Activated naive CD4-positive, alpha-beta T cell treated with anti-CD3 and anti-CD28 coated beads, Interleukin-2, amount 50 U/mL, for 24 hours (primary cell): ENCODE results near the gene ZG16.
"Not testable (repeated sequence)": the region's sequence is repeated elsewhere in the genome, so short reads cannot be mapped to it uniquely, and the experiment has no call there.

Experiments
- H3K27ac Mint-ChIP-seq: one replicate; pipeline ENCODE4 v1.8.0; 2021; ENCODE audit warnings: mild to moderate bottlenecking, mixed read lengths
- H3K27me3 Mint-ChIP-seq: one replicate; pipeline ENCODE4 v1.8.0; 2021; ENCODE audit warnings: mixed read lengths
- H3K36me3 Mint-ChIP-seq: one replicate; pipeline ENCODE4 v1.8.0; 2021; ENCODE audit warnings: mixed read lengths
- H3K4me1 Mint-ChIP-seq: one replicate; pipeline ENCODE4 v1.8.0; 2021; ENCODE audit warnings: mixed read lengths
- H3K4me3 Mint-ChIP-seq: one replicate; pipeline ENCODE4 v1.8.0; 2021; ENCODE audit warnings: mild to moderate bottlenecking, mixed read lengths
- H3K9me3 Mint-ChIP-seq: one replicate; pipeline ENCODE4 v1.8.0; 2021; ENCODE audit warnings: mixed read lengths

ZG16 gene

GRCh38 chr16:29790949-29791844, 13.1 kb downstream of the ZG16 start:
- Mint-ChIP-seq H3K27ac (peak overlapping the region; percentile 97), H3K4me1 (peaks cover 36% of the 10 kb centered on the region), H3K27me3 (no peaks in the 10 kb centered on the region), H3K9me3 (no peaks in the 10 kb centered on the region), H3K36me3 (peaks cover 7% of the 10 kb centered on the region), H3K4me3 (peak overlapping the region; percentile 95)

GRCh38 chr16:29791845-29792807, 14.1 kb downstream of the ZG16 start:
- Mint-ChIP-seq H3K36me3 (peaks cover 7% of the 10 kb centered on the region), H3K4me3 (peak overlapping the region; percentile 95), H3K9me3 (no peaks in the 10 kb centered on the region), H3K4me1 (peaks cover 36% of the 10 kb centered on the region), H3K27ac (peak overlapping the region; percentile 47), H3K27me3 (no peaks in the 10 kb centered on the region)

- Mint-ChIP-seq H3K4me3 (peak overlapping the region; percentile 53), H3K4me1 (peaks cover 36% of the 10 kb centered on the region)
- not testable (repeated sequence) for H3K9me3 Mint-ChIP-seq, H3K36me3 Mint-ChIP-seq, H3K27me3 Mint-ChIP-seq, H3K27ac Mint-ChIP-seq
Observed at GRCh38 chr16:29793153-29793552, 15.1 kb downstream of the ZG16 start.

- H3K36me3 Mint-ChIP-seq, result peaks cover 7% of the 10 kb centered on the region
- no peak overlapping the region for H3K4me3 Mint-ChIP-seq
- H3K9me3 Mint-ChIP-seq, result no peaks in the 10 kb centered on the region
Observed at GRCh38 chr16:29794231-29794710, 16.2 kb downstream of the ZG16 start.

GRCh38 chr16:29802416-29802935, 24.4 kb downstream of the ZG16 start:
- H3K27me3 Mint-ChIP-seq, result no peaks in the 10 kb centered on the region
- H3K9me3 Mint-ChIP-seq, result no peaks in the 10 kb centered on the region
- no peak overlapping the region for H3K4me3 Mint-ChIP-seq
- H3K36me3 Mint-ChIP-seq, result peaks cover 1% of the 10 kb centered on the region
- H3K27ac Mint-ChIP-seq, result peak overlapping the region; percentile 51
- peaks cover 17% of the 10 kb centered on the region for H3K4me1 Mint-ChIP-seq

More at GRCh38 chr16:29794231-29794710, 16.2 kb downstream of the ZG16 start:
- H3K27me3 Mint-ChIP-seq, result no peaks in the 10 kb centered on the region
- no peak overlapping the region for H3K27ac Mint-ChIP-seq
- H3K4me1 Mint-ChIP-seq, result peaks cover 32% of the 10 kb centered on the region

- H3K4me1 Mint-ChIP-seq, result peaks cover 26% of the 10 kb centered on the region
- H3K27me3 Mint-ChIP-seq, result no peaks in the 10 kb centered on the region
- H3K9me3 Mint-ChIP-seq, result no peaks in the 10 kb centered on the region
- peak overlapping the region; percentile 92 for H3K27ac Mint-ChIP-seq
- H3K36me3 Mint-ChIP-seq, result peaks cover 5% of the 10 kb centered on the region
- H3K4me3 Mint-ChIP-seq, result peak overlapping the region; percentile 100
Observed at GRCh38 chr16:29804020-29804419, 26.0 kb downstream of the ZG16 start.

- Mint-ChIP-seq H3K9me3 (no peaks in the 10 kb centered on the region), H3K36me3 (peaks cover 5% of the 10 kb centered on the region), H3K4me3 (peak overlapping the region; percentile 100), H3K27me3 (no peaks in the 10 kb centered on the region), H3K27ac (peak overlapping the region; percentile 100), H3K4me1 (peaks cover 29% of the 10 kb centered on the region)
Observed at GRCh38 chr16:29804455-29805231, 26.6 kb downstream of the ZG16 start.

GRCh38 chr16:29805232-29806098, 27.4 kb downstream of the ZG16 start:
- no peaks in the 10 kb centered on the region for H3K27me3 Mint-ChIP-seq
- peak overlapping the region; percentile 100 for H3K4me3 Mint-ChIP-seq
- H3K27ac Mint-ChIP-seq, result peak overlapping the region; percentile 100
- no peaks in the 10 kb centered on the region for H3K9me3 Mint-ChIP-seq
- H3K4me1 Mint-ChIP-seq, result peaks cover 37% of the 10 kb centered on the region
- H3K36me3 Mint-ChIP-seq, result peaks cover 5% of the 10 kb centered on the region

GRCh38 chr16:29806099-29806579, 28.1 kb downstream of the ZG16 start, which contains the start of gene MAZ:
TSS of gene MAZ (plus strand) at chr16:29806529. CDS start at chr16:29806702, 173 bp downstream.
- Mint-ChIP-seq H3K4me3 (peak within 1 kb of the TSS; percentile 100), H3K9me3 (no peaks in the 10 kb centered on the region), H3K27me3 (no peaks in the 10 kb centered on the region), H3K4me1 (peaks cover 44% of the 10 kb centered on the region), H3K36me3 (peaks cover 5% of the 10 kb centered on the region), H3K27ac (peak within 1 kb of the TSS; percentile 100)

- Mint-ChIP-seq H3K27ac (peak overlapping the region; percentile 92), H3K9me3 (no peaks in the 10 kb centered on the region), H3K27me3 (no peaks in the 10 kb centered on the region), H3K4me3 (peak overlapping the region; percentile 94), H3K4me1 (peaks cover 49% of the 10 kb centered on the region), H3K36me3 (peaks cover 5% of the 10 kb centered on the region)
Observed at GRCh38 chr16:29806641-29807425, 28.8 kb downstream of the ZG16 start.

- peaks cover 54% of the 10 kb centered on the region for H3K4me1 Mint-ChIP-seq
Observed at GRCh38 chr16:29807426-29808218, 29.6 kb downstream of the ZG16 start.

GRCh38 chr16:29808219-29808900, 30.3 kb downstream of the ZG16 start:
- H3K4me1 Mint-ChIP-seq, result peaks cover 57% of the 10 kb centered on the region
- H3K27ac Mint-ChIP-seq, result peak overlapping the region; percentile 94
- peak overlapping the region; percentile 94 for H3K4me3 Mint-ChIP-seq
- H3K36me3 Mint-ChIP-seq, result peaks cover 5% of the 10 kb centered on the region
- H3K9me3 Mint-ChIP-seq, result no peaks in the 10 kb centered on the region
- no peaks in the 10 kb centered on the region for H3K27me3 Mint-ChIP-seq

More at GRCh38 chr16:29807426-29808218, 29.6 kb downstream of the ZG16 start:
- H3K4me3 Mint-ChIP-seq, result peak overlapping the region; percentile 94
- H3K9me3 Mint-ChIP-seq, result no peaks in the 10 kb centered on the region
- H3K27me3 Mint-ChIP-seq, result no peaks in the 10 kb centered on the region
- H3K36me3 Mint-ChIP-seq, result peaks cover 5% of the 10 kb centered on the region
- H3K27ac Mint-ChIP-seq, result peak overlapping the region; percentile 94
